Renal cortical epithelial cell (primary cell): Measurements from ENCODE around the gene TPH2. TPM values are rescaled to one million over a fixed set of nuclear protein-coding genes. Genes with fewer than 3 reads are reported as not detected.
A peak's percentile ranks its signal among the peaks of the same experiment; 100 is the strongest.

Experiments
- DNase-seq: peaks from one replicate; pipeline ENCODE4 v3.0.0-alpha.2; 2011; ENCODE audit warnings: low read depth
- total RNA-seq: library from RNA; depleted of rRNA; stranded (reverse); fragments of >200 nt; gene quantifications from 2 replicates; pipeline ENCODE4 v1.2.3, GENCODE V29; 2014

Gene TPH2
- total RNA-seq, 1 donor from 2014 or later: 0.05 TPM

DNA sequence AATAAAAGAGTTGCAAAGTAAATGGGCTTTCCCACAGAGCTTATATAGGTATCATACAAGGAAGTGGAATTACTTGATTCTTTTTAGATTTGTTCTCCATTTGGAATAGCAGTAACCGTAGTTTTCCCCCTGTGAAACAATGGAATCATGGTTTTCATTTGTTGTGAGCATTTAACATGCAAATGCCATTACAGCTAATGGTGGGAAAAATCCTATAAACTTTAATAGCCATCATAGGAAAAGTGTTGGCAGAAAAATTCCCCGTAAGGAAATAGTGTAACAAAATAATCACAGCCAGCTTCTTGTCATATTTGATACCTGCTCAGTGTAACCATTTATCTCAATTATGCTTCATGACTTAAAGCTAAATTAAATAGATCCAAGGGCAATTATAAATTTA lies 95.3 kb downstream of the TPH2 start:
- no peak for DNase-seq

DNA sequence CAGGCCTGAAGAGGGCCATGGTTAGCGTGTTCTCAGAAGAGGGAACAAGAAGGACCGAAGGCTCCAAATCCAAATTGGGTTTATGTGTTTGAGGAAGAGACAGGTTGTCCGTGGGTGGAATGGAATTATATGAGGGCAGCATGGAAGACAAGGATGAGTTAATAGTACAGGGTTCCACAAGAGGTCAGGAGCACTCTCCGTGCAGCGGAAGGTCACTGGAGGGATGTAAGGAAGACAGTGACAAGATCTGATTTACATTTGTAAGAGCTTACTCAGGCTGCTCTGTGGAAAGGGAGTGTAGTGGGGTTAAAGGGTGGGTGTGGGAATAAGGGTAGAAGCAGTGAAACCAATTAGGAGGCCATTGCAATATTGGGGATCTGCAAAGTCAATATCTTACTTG lies 97.0 kb downstream of the TPH2 start:
- DNase-seq: no peak

DNA sequence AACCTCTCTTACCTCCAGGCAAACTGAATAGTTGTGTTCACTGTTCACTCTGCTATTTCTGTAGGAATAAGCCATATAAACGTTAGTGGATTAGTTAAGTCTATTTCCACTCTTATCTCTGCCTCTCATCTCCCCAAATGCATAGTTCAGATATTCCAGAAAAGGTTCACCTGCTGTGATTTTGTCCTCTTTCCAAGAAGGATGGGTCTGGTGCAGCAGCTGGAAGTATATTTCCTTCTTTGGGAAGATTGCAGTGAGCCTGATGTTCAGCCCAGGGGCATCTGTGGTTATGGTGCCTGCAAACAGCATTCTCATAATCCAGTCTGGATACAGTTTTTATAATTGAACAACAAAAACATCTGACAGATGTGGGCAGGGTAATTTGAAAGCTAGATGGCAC lies 97.7 kb downstream of the TPH2 start:
- DNase-seq: no peak

DNA sequence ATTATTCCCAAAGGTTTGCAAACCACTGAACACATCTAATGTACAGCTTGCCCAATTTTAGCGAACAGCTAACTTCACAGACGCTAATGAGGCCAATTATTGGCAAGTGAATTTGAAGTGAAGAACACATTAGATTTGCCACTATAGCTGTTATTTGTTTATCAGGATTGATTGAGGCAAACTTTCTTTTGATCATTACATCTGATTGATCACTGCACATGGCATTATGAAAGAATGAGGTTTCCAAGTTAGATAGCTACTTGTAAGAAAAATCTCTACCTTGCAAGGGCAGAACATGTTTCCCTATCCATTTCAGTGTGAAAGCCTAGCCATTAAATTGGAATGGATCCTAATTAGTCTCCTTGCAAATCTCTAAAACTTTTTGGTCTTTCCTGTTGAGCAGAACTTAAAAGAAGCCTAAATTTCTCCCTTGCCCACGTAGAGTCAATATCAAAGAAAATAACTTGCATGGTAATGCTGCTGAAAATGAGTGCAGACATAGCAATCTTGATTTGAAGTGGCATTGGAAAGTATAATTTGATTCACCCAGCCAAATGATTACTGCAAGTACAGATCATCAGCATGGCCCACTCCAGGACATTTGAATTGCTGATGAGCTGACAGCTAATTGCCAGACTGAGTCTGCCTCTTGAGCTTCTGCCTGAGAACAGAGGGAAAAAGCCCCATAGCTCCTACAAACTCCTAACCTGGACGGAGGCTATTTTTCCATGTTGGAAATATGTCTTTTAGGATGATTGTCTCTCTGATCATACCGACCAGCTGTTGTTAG lies 98.6 kb downstream of the TPH2 start:
- DNase-seq: no peak

DNA sequence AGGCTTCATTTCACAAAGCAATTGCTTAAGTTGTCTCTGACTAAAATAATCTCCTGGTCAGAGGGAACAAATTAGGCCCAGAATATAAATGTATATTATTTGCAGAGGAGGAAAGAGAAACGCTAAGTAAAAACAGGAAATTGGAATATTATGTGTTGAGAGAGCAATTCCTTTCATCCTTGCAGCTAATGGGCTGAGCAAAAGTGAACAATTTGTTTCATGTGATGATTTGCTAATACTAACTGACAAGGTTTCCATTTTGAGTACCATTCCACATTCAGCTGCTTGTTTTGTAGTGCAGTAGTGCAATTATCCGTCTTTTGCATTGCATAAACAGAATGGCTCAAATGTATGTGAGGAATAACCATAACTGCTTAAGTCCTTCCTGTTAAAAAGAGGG lies 103.2 kb downstream of the TPH2 start:
- no peak for DNase-seq

DNA sequence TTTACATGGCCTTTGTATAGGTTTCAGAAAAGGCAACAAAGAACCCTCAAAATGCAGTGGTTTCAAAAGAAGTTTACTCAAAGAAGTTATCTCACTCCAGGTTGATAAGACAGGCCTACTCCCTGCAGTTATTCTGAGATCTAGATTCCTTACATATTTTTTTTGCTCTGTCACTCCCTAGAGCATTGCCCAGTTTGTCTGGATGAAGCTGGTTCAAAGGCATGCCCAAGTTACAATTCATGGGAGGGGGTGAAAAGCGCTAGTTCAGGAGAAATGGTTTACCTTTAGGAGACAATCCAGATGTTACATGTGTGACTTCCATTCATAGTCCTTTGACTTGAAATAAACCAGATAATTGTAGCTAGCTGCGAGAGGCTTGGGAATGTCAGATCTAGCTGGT lies 115.0 kb downstream of the TPH2 start:
- DNase-seq: peak; percentile 3

DNA sequence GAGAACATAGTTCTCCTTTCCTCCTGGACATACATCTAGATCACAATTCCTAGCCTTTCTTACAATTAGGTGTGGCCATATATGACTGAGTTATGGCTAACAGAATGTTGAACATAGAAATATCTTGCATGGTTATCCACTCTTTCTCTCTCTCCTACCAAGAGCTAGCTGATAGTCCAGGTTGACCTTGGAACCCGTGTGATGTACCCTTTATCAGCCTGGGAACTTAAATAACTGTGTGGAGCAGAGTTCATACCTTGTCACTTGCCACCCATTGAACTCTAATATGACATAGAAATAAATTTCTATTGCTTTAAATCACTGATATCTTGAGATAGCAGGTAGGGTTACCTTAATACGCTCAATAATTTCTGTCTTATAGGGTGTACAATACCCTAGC lies 115.9 kb downstream of the TPH2 start:
- no peak for DNase-seq

DNA sequence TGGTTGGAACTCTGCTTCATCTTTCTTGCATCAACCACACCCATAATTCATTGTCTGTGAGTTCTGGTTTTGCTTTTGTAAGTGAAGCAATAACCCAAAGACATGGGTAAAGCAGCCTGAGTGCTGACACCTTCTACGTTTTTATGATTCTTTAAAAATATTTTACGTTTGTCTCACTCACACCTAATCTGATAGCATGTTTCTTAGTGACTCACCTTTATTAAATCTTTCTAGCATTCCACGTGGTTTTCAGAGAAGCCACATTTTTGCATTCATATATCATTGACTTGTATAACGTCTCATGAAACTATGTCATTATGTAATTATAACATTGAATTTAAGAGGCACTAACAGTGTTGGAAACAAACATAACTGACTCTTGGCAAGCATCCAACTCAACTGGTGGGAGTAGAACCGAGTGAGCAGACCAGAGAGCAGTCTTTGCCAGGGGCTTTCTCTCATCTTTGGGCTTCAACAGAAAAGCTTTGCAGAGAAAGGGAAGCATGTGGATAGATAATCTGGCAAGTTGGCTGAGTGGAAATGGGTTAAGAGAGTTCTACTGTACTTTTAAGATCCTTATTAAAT lies 118.8 kb downstream of the TPH2 start:
- peak; percentile 47 for DNase-seq

DNA sequence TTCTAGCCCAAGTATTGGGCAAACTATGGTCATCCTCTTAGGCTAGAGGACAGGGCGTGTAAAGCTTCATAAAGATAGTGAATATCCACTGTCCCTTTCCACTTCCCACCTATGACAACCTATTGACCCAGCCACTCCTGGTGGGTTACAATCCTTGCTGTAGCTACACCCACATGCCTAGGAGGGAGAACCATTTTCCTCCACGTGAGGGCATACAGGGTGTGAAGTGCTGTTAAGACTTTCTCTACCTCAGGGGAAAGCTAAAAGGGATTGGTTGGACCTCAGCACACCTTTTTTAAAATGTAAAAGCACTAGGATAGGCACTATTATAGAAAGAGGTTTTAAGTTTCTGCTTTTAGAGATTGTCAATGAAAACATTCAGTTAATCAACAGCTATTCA lies 124.4 kb downstream of the TPH2 start:
- no peak for DNase-seq

DNA sequence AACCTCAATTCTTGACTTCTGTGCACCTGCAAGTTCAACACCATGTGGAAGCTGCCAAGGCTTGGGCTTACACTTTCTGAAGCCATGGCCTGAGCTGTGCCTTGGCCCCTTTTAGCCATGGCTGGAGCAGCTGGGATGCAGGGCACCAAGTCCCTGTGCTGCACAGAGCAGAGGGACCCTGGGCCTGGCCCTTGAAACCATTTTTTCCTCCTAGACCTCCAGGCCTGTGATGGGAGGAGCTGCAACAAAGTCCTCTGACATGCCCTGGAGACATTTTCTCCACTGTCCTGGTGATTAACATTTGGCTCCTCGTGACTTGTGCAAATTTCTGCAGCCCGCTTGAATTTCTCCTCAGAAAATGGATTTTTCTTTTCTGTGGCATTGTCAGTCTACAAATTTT lies 132.4 kb downstream of the TPH2 start:
- no peak for DNase-seq

DNA sequence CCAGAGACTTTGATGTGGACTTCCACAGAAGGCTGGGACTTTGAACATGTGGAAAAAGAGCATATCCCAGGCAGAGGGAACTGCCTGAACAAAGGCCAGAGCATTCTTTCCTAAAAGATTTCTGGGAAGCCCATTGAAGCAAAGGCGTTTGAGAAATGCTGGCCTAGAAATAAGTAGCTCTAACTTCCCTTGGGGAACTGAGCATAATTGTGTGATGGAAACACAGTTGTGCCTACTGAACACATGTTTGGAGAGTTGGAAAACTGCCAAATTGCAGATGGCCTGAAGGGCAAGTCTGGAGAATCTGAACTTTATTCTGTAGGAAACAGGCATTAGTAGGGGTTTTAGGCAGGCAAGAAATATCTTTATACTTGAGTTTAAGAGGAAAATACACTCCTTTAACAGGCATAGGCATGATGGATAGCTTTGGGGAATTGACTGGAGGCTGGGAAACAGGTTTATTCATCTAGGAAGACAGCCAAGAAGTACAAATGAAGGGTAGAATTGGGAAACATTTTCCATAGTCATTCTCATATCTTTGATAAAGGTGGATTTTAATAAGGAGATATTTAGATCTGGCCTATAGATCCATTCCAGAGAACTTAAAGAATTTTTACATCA lies 134.1 kb downstream of the TPH2 start:
- peak; percentile 69 for DNase-seq

DNA sequence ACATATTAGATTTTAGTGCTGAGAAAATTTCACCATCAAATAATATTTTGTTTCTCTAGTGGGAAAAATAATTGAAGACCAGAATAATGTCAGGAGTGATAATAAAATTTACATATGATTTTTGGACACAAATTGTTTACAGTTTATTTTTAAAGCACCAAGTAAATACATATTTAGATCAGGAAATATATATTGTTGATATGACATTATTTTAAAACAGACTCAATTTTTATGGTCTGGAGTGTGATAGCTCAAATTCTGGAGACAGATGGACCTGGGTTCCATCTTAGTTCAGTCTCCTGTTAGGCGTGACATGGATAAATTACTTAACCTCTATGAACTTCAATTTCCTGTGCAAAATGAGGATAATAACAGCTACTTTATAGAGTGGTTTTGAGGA lies 135.4 kb downstream of the TPH2 start:
- DNase-seq: no peak

DNA sequence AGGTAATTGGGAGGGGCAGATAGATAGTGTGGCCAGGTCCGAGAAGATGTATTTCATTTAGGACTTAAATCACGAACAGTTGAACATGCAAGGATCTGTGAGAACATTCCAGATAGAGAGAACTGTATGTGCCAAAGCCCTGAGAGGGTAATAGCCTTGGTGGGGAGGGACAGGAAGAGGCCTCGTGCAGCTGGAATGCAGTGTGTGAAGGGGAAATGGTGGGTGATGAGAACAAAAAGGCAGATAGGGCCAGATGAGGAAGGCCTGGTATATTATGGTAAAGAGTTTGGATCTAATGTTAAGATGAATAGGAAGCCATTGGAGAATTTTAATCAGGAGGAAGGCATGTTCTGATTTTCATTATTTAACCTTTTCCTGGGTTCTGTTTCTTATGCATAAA lies 136.3 kb downstream of the TPH2 start:
- no peak for DNase-seq

DNA sequence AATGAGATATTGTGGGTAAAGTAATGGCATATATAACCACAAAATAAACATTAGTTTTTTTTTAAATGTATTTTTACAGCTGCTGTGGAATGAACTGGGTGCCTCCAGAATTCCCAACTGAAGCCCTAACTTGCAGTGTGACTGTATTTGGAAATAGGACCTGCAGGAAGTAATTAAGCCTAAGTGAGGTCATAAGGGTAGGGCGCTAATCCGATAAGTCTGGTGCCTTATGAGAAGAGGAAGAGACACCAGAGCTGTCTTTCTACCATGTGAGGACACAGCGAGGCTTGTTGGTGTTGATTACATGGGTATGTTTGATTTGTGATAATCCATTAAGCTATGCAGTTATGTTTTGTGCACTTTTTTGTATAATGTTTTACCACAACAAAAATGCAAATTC lies 136.8 kb downstream of the TPH2 start:
- DNase-seq: no peak

DNA sequence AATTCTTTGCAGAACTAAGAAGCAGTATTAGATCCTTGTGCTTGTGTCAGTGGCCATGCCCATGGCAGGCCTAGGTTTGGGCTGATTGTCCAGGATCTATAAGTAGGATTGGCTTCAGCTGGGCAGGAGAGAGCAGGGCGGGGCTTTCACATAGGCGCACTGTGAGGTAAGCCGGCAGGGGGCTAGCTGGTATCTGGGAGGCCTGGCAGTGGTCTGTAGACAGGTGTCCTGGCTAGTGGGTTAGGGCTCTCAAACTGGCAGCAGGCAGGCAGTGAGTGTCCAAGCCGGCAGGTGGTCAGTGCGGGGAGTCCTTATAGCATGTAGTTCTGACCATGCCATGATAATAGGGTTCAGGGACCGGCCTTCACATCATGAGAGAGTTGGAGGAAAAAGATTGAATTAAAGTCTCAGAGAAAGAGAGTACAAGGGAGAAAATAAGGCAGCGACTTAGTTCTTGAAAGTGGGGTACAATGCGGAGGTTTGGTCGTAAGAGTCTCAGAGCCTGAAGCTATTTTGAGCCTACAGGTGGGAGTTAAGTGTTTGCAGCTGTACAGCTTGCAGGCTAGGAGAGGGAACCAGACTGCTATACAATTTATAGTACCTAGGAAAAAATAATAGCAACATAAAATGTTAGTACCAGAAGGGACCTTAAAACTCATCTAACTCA lies 137.4 kb downstream of the TPH2 start:
- no peak for DNase-seq

DNA sequence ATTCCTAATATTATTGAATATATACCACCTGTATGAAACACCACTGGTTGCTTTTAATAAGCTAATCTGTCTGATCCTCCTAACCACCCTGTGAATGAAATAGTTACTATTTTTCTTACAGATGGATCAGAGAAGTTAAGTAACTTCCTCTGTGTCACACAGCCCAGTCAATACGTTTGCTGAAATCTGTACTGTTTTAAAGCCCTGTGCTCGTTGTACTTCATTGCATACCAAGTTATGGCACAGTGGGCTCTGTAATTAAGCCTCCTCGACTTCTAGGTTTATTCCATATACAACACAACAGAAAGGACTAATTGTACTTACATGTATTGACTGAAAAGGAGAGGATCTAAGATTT lies 137.9 kb downstream of the TPH2 start:
- no peak for DNase-seq

DNA sequence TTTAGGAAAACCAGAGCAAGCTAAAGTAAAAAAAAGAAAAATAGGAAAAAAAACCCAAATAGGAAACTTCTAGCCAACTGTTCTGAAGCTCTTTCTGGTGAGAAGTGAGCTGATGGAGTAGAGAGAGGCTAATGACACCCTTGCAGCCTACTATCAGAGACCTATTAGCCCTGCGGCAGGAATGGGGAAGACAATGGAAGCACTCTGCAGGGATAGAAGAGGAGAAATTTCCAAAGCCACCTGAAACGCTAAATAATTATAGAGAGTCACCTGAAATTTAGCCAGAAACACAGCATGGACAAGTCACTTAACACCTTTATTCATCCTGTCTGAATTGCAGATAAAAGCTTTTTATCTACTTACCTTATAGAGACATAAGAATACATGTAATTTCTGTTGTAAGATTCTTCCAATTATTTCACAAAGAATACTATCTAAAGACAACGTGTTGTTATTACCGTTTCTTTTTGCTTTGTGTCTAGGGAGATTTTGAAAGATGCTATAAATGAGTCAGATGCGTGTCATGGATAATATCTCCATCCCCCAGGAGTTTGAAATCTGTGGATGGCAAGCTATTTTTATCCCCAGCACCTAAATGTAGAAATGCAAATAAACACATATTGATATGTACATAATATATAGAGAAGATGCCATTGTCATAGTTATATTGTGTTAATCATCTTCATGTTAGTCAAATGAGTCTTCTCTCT lies 138.6 kb downstream of the TPH2 start:
- no peak for DNase-seq

DNA sequence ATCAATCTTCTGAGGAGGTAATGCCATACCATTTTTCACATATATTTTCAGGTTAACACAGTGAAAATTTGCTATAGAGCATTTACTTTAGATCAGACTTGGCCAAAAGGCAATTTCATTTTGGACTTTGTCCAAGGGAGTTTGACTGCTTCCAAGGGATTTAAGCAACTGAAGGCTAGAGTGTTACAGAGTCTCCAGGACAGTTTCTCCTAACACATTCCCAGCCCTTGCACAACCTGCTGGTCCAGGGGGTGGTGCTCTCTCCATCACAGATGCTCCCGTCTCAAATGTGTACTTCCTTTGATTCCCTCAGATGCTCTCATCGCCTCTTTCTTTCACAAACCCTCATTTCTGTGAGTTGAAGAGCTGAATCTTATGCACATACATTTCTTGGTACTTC lies 143.1 kb downstream of the TPH2 start:
- DNase-seq: no peak
